Adipocyte (in vitro differentiated cells): Measurements from ENCODE around the gene PIK3CG.
A peak's percentile ranks its signal among the peaks of the same experiment; 100 is the strongest.
"Not testable (repeated sequence)": the region's sequence is repeated elsewhere in the genome, so short reads cannot be mapped to it uniquely, and the experiment has no call there.

Experiments used
- DNase-seq: peaks from one replicate; pipeline ENCODE4 v3.0.0-alpha.2; 2015; ENCODE audit warnings: low read depth
- H3K27me3 ChIP-seq: replicated peaks from 2 replicates; pipeline ENCODE4 v1.7.0; 2013; ENCODE audit warnings: mild to moderate bottlenecking, low read length, moderate library complexity; ENCODE audit not compliant: control insufficient read depth, insufficient read depth
- H3K36me3 ChIP-seq: 2 replicates; pipeline ENCODE4 v1.7.0; 2013; ENCODE audit warnings: low read length, mild to moderate bottlenecking, moderate library complexity; ENCODE audit not compliant: control insufficient read depth, insufficient read depth, severe bottlenecking
- H3K4me1 ChIP-seq: 2 replicates; pipeline ENCODE4 v1.7.0; 2013; ENCODE audit warnings: mild to moderate bottlenecking, low read length, moderate library complexity; ENCODE audit not compliant: control insufficient read depth, insufficient read depth
- H3K4me3 ChIP-seq: 2 replicates; pipeline ENCODE4 v1.7.0; 2013; ENCODE audit warnings: mild to moderate bottlenecking, low read length, moderate library complexity
- H3K9ac ChIP-seq: 2 replicates; pipeline ENCODE4 v1.7.0; 2013; ENCODE audit warnings: mild to moderate bottlenecking, low read length, moderate library complexity
- H3K9me3 ChIP-seq: 2 replicates; pipeline ENCODE4 v1.7.0; 2013; ENCODE audit warnings: mild to moderate bottlenecking, low read length, moderate library complexity; ENCODE audit not compliant: control insufficient read depth

The PIK3CG gene

DNA sequence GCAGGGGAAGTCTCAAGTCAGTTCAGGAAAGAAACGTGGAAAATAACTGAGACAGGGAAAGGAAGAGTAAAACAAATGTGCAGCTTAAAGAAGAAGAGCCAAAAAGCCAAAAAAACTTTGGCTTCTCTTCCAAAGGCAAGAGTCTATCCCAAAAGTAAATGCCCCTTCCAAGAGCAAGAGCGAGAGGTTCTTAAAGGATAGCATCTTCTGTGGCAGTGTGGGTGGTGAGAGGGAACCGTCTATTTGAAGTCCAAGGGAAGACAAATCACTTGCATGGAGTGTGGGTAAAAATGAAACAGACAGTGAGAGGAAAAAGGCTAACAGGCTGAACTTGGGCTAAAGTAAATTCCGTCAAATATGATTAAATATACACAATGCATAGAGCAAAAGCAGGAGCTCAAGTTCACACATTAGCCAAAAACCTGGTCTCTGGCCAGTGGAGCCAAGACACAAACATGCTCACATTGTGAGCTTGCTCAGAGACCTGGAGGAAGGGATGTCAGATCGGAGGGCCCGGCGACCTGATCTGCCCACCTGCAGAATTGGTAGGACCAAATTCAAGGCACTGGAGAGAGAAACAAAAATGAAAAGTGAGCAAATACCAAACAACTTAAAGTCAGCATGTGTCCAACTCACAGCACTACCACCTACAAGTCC lies 87.0 kb downstream of the PIK3CG start:
- Histone ChIP-seq H3K9me3 (no peaks in the 10 kb centered on the region), H3K4me1 (peaks cover 16% of the 10 kb centered on the region), H3K9ac (no peak overlapping the region), H3K4me3 (no peak overlapping the region), H3K27me3 (peaks cover 25% of the 10 kb centered on the region), H3K36me3 (no peaks in the 10 kb centered on the region)
- DNase-seq = no peak

DNA sequence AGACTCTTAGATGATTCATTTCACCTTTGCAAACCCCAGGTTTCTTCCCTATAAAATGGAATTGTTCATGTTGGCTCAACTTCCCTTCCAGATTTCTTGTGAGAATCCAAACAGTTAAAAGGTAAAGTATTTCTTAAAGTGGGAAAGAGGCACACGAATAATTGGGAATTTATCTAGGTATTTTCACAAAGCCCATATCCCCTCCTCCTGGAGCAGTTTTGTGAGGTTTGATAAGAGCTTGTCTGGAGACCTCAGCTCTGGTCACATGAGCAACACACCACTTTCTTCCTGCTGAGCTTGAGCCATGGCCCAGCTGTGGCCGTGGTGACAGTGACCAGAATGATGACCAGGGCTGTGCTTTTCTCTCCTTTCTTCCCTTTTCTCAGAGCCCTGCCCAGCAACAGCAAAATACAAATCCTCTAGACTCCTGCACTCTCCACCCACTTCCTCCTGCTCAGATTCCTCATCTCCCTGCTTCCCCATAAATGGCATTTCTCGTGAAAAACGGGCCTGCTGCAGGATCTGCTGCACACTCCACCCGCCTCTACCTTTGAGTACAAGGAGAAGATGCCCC lies 87.7 kb downstream of the PIK3CG start:
- H3K36me3 ChIP-seq = no peaks in the 10 kb centered on the region
- DNase-seq = peak; percentile 7
- peaks cover 11% of the 10 kb centered on the region for H3K4me1 ChIP-seq
- H3K27me3 ChIP-seq = peaks cover 25% of the 10 kb centered on the region
- no peak overlapping the region for H3K4me3 ChIP-seq
- H3K9ac ChIP-seq = no peak overlapping the region
- no peaks in the 10 kb centered on the region for H3K9me3 ChIP-seq

GRCh38 chr7:106954840-106955239 lies 89.8 kb downstream of the PIK3CG start:
- H3K27me3 ChIP-seq = peaks cover 25% of the 10 kb centered on the region
- H3K36me3 ChIP-seq = no peaks in the 10 kb centered on the region
- no peak overlapping the region for H3K4me3 ChIP-seq
- no peak overlapping the region for H3K9ac ChIP-seq
- DNase-seq = no peak
- no peaks in the 10 kb centered on the region for H3K4me1 ChIP-seq
- no peaks in the 10 kb centered on the region for H3K9me3 ChIP-seq

GRCh38 chr7:106955857-106956256 lies 90.8 kb downstream of the PIK3CG start:
- not testable (repeated sequence) for H3K4me1 ChIP-seq, H3K9me3 ChIP-seq, H3K4me3 ChIP-seq, H3K9ac ChIP-seq, H3K36me3 ChIP-seq, DNase-seq
- peaks cover 25% of the 10 kb centered on the region for H3K27me3 ChIP-seq
